ENCODE results near the gene PPCDC.

Gene PPCDC

GRCh38 chr15:75023181-75023871, at the start of gene PPCDC:
Gene PPCDC, plus strand, starts transcription at chr15:75023590. Its CDS starts 4,729 bp downstream, at chr15:75028319.
- DNase-seq (ENCODE audit: low read depth): peak; percentile 79

DNA sequence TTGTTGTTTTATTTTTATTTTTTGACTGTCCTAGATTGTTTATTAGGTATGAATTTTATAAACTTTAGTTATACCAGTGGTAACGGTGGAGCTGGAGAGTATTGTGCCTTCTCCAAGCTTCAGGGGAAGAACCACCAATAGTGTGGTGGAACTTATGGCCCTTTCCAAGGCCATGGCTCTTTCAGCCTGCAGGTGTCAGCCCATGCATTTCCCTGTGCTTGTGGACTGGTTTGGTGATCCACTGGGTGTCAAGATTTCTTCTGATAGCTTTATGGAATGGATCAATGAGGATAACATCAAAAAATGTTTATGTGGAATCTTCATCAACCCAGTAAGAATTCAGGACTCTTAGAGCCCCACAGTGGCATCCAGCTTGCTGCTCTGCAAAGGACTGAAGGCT, 47.2 kb upstream of the PPCDC start:
- DNase-seq (ENCODE audit: low read depth): no peak

DNA sequence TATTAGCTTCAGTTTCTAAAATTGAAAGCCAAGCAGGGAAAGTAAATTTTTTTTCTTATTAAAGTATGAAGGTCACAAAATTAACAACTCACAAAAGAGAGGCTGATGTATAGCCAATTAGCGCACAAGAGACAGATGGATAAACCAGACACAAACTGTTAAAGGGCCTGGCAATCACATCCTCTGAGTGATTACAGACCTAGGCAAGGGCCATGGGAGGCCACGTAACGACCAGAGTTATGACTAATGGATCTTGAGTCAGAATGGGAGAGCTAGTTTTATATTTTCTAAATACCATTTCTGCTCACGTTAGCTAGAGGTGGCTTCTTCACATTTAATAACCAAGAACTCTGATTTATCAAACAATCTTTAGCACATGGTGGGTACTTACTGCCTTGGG, 45.8 kb upstream of the PPCDC start:
- DNase-seq (ENCODE audit: low read depth): no peak

DNA sequence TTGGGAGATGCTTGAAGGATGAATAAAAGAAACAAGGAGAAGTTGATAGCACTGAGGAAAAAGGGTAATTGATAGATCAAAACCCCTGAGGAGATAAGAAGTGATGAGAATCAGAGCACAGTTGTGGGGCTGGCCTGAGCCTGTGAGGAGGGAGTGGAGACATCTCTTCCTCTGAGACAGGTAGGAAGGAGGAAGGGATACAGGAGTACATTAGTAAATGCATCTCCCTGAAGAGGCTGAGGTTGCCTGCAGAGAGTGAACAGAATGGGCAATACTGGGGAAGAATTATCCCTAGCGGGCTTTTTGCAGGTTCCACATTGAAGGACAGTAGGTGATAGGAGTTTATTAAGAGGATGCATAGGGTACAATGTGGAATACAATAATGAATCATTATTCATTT, 45.3 kb upstream of the PPCDC start:
- no peak for DNase-seq (ENCODE audit: low read depth)

GRCh38 chr15:74978503-74978902, 44.9 kb upstream of the PPCDC start:
- DNase-seq (ENCODE audit: low read depth): no peak

DNA sequence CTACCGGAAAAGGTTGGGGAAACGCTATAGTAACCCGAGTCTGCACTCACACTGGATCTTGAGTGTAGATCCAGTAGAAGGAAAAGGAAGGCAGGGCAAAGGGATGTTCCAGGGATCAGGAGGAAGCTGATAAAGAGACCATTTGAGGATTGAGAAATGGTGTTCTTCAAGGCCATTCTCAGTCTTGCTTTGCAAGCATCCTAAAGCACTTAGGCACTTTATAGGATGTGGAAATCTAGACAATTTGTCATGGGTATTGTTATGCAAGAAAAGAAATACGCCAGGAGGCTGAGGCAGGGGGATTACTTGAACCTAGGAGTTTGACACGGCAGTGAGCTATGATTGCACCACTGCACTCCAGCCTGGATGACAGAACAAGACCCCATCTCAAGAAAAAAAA, 41.2 kb upstream of the PPCDC start:
- DNase-seq (ENCODE audit: low read depth): no peak

GRCh38 chr15:74983725-74984231, 39.6 kb upstream of the PPCDC start:
- DNase-seq (ENCODE audit: low read depth): no peak

- no peak for DNase-seq (ENCODE audit: low read depth)
Observed at GRCh38 chr15:74988007-74988800, 35.2 kb upstream of the PPCDC start.

GRCh38 chr15:74989527-74989926, 33.9 kb upstream of the PPCDC start:
- no peak for DNase-seq (ENCODE audit: low read depth)

DNA sequence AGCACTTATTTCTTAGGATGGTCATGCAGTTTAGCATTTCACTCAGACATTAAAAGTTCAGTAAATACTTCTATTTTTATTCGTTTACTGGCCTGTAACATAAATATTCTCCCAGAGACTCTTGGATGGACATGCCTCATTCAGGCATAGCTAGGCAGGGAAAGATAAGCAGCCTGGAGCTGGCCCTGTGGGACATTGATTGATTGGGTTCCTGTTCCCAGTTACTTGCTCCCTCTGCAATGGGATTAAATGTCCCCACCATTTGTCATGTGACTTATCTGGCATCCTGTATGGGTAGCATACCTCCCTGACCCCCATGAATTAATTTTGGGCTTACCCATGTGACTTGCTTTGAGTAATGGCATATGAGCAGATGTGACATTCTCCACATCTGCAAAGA, 30.8 kb upstream of the PPCDC start:
- no peak for DNase-seq (ENCODE audit: low read depth)

- no peak for DNase-seq (ENCODE audit: low read depth)
Observed at GRCh38 chr15:74994236-74994635, 29.2 kb upstream of the PPCDC start.

- no peak for DNase-seq (ENCODE audit: low read depth)
Observed at GRCh38 chr15:74994685-74995084, 28.7 kb upstream of the PPCDC start.

DNA sequence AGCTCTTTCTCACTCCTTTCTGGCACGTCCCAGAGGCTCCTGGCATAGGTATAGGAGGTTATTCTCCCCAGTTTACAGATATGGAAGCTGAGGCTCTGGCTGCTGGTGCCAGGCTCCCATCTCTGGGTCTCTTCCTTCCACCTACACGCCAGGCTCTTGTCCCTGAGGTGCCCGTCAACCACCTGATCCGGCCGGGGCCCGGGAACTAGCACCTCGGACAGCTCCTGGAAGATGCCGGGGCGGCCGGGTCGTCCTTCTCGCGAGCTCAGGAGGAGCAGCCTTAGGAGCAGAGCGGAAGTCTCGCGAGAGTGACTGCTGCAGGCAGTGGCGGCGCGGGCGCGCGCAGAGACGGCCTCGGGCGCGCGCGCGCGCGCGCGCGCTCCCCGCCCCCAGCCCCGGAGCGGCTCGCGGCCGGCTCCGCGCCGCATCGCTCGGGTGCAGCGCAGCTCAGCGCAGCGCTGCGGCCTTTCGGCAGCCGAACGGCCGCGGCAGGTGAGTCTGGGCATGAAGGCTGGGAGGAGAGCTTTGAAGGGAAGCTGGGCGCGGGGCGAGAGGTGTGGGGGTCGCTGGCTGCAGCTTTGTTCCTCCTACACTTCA, 28.1 kb upstream of the PPCDC start, which contains the start of gene SCAMP5:
TSS of gene SCAMP5 (plus strand) at position 382 of the 597 bp plus-strand sequence. CDS start 16,277 bp downstream, outside the sequence.
- peak; percentile 53 for DNase-seq (ENCODE audit: low read depth)

GRCh38 chr15:74995779-74996765, 27.3 kb upstream of the PPCDC start:
- DNase-seq (ENCODE audit: low read depth): no peak

DNA sequence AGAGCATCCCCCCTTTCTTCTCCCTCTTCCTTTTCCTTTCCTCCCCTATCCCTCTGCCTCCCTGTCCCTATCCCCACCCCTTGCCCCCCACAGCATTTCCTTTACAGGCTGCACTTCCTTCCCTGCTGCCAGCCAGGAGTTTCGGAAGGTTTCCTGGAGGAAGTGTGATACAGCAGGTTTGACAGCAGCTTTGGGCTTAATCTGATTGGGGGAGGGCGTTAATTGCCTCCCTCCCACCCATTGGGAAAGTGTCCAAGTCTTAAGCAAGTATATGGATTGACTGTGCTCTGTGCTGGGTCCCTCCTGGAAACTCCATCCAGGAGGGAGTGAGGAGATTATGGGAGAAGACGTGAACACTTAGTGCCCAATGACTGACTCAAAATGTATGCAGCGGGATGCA, 26.2 kb upstream of the PPCDC start:
- DNase-seq (ENCODE audit: low read depth): no peak

GRCh38 chr15:74997543-74997942, 25.8 kb upstream of the PPCDC start:
- no peak for DNase-seq (ENCODE audit: low read depth)

GRCh38 chr15:75001310-75001709, 22.1 kb upstream of the PPCDC start:
- no peak for DNase-seq (ENCODE audit: low read depth)

- no peak for DNase-seq (ENCODE audit: low read depth)
Observed at GRCh38 chr15:75002398-75002797, 21.0 kb upstream of the PPCDC start.

DNA sequence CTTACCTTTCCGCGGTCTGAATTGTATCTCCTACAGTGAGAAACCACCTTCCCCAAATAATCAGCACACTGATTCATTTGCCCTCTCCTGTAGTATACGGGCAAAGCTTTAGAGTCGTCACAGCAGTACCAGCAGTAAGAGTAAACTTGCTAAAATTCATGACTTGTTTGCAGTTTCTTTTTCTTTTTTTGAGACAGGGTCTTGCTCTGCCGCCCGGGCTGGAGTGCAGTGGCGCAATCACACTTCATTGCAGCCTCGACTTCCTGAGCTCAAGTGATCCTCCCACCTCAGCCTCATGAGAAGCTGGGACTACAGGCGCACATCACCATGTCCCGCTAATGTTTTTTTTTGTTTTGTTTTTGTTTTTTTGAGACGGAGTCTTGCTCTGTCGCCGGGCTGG, 16.2 kb upstream of the PPCDC start:
- no peak for DNase-seq (ENCODE audit: low read depth)

GRCh38 chr15:75008221-75008625, 15.2 kb upstream of the PPCDC start:
- DNase-seq (ENCODE audit: low read depth): no peak

DNA sequence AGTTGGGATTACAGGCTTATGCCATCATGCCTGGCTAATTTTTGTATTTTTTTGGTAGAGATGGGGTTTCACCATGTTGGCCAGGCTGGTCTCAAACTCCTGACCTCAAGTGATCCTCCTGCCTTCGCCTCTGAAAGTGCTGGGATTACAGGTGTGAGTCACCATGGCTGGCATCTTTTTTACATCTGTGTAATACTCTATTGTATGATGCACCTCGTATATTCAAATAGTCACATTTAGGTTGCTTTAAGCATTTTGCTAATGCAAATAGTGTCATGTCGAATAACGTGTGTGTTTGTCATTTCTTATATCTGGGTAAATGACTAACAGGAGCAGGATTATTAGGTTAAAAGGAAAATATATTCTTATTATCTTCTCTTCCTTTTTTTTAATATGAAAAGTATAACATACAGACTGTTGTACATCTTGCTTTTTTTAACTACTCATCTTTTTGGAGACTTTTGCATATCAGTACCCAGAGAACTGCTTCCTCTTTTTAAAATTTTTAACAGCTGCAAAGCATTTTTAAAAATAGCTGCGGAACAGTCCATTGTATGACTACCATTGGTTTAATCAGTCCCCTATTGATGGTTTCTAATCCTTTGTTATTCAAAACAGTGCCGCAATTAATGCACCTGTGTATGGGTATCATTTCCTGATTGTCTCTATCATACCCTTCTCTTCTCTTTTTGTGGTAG, 14.6 kb upstream of the PPCDC start:
- no peak for DNase-seq (ENCODE audit: low read depth)
